Smooth muscle cell of the pulmonary artery (primary cell): Measurements from ENCODE around the gene ADO. TPM values are rescaled to one million over a fixed set of nuclear protein-coding genes. Genes with fewer than 3 reads are reported as not detected.

ENCODE experiments used
- total RNA-seq: library from RNA; depleted of rRNA; stranded (reverse); fragments of >200 nt; gene quantifications from 2 replicates; pipeline ENCODE4 v1.2.3, GENCODE V29; 2014

Gene ADO
- total RNA-seq, result 18.9 and 21.3 TPM in 2 replicates

DNA sequence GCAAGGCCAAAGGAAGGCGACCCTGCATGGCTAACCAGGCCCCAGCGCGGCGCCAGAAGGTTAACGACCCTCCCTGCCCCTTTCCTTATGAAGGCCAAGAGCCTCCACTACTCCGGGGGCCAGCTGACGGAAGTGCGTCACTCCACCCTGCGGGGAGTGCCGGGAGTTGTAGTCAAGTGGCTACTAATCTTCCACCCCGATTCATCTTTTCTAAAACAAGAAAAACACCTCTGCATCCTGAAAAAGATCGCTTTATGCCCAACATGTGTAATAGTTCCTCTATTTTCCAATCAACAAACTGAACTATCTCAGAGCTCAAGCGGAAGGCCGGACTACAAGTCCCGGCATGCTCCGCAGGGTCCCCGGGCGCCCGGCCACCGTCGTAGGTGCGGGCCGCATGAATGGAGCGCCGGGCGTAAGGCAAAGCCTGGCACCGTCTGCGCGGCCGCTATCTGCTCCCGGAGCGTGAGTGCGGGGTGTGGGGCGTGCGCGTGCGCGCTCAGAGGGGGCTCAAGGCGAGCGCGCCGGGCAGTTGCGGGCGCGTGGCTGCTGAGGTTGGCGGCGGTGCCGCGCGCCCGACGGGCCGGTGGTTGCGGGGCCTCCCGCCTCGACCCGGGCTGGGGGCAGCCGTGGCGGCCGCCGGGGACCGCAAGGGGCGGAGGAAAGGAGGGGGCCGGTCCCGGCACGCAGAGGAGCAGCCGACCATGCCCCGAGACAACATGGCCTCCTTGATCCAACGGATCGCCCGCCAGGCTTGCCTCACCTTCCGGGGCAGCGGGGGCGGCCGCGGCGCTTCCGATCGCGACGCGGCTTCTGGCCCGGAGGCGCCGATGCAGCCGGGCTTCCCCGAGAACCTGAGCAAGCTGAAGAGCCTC lies at the start of gene ADO:
ADO (plus strand) TSS at position 365 of the 875 bp plus-strand sequence; CDS start at position 705, 340 bp downstream.

GRCh38 chr10:62816331-62817120 lies 12.0 kb downstream of the ADO start, which contains the start of gene EGR2:
Gene EGR2 (minus strand): TSS chr10:62816366. CDS start chr10:62816029, 337 bp downstream.

Other genes with a start within 250 kb of the ADO start
- gene EGR2, start 11.6 kb downstream of the ADO start, total RNA-seq, result 0.36 and 1.7 TPM in 2 replicates